Spinal cord (tissue), 10 donors: ENCODE data around the gene HTR3E. TPM values are rescaled to one million over a fixed set of nuclear protein-coding genes. Genes with fewer than 3 reads are reported as not detected.
"Not testable (repeated sequence)": the region's sequence is repeated elsewhere in the genome, so short reads cannot be mapped to it uniquely, and the experiment has no call there.

Source experiments
- DNase-seq, 6 donors: peaks; one replicate each; pipeline versions ENCODE4 v3.0.0 to v3.0.0-alpha.2; 2013 to 2015; ENCODE audit warnings: low spot score in 6 of 6, low read depth in 4 of 6
- H3K27ac ChIP-seq: one replicate; pipeline ENCODE4 v1.5.1; 2013; ENCODE audit warnings: low read depth, low read length, control low read depth
- H3K27me3 ChIP-seq: one replicate; pipeline ENCODE4 v1.6.1; 2013; ENCODE audit warnings: low read length; ENCODE audit not compliant: control insufficient read depth, insufficient read depth
- H3K36me3 ChIP-seq: one replicate; pipeline ENCODE4 v1.6.1; 2013; ENCODE audit warnings: low read length; ENCODE audit not compliant: control insufficient read depth, insufficient read depth
- H3K4me1 ChIP-seq: one replicate; pipeline ENCODE4 v1.6.1; 2013; ENCODE audit warnings: low read length; ENCODE audit not compliant: control insufficient read depth, insufficient read depth
- H3K4me3 ChIP-seq: one replicate; pipeline ENCODE4 v1.5.1; 2013; ENCODE audit warnings: low read depth, low read length, control low read depth
- H3K9me3 ChIP-seq: one replicate; pipeline ENCODE4 v1.6.1; 2013; ENCODE audit warnings: low read length; ENCODE audit not compliant: control insufficient read depth, insufficient read depth
- WGBS: methylation state at CpG from one replicate; pipeline ENCODE4 v1.1.5; 2013; ENCODE audit warnings: missing lambda C conversion rate; ENCODE audit not compliant: insufficient coverage; 5-methylcytosine and 5-hydroxymethylcytosine counted together
- polyA plus RNA-seq, 2 donors: library from polyadenylated mRNA; unstranded; fragments of 120-200 nt; gene quantifications; one replicate each; pipeline ENCODE4 v1.2.1, GENCODE V29; 2013; ENCODE audit not compliant: insufficient read length in 2 of 2
- total RNA-seq, 2 donors: library from RNA; depleted of rRNA in 1 of 2; stranded (reverse); fragments of 120-200 nt in 1 of 2; fragments of >200 nt in 1 of 2; gene quantifications; one replicate each; pipeline versions ENCODE4 v1.2.3 to v1.2.4, GENCODE V29; 2013 to 2014
- donor health status: healthy.

HTR3E gene
- total and polyA plus RNA-seq, 4 donors: not detected

DNA sequence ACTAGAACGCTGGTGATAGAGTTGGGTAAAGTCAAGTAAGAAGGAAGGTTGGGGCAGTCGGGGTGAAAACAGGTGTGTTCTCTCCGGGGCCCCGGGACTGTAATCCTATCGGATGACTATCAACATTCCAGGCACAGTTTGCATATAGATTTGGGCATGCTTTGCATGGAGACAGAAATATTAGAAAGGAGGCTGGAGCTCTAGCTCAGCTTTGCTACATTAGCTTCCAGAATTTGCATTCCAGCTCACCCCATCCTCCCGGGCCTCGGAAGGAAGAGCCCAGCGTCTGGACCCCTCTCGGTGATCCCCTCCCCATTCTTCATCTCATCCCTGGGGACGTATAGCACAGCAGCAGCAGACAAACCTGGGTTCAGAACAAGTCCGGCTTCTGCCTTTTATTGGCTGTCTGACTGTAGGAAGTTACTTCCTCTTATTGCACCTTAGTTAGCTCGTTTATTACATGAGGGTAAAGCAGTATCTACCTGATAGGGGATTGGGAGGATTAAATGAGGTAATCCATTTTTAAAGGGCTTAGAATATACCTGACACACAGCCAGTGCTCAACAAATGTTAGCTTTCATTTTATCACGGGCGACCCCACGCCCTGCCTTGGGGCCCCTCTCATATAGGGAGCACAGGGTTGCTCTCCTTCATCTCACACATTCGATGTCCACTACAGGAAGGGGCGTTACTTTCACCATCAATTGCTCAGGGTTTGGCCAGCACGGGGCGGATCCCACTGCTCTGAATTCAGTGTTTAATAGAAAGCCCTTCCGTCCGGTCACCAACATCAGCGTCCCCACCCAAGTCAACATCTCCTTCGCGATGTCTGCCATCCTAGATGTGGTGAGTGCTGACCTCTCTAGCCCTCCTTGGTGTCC, 3.2 kb downstream of the HTR3E start:
- no peak overlapping the region for H3K27ac ChIP-seq
- no peaks in the 10 kb centered on the region for H3K27me3 ChIP-seq
- H3K36me3 ChIP-seq: no peaks in the 10 kb centered on the region
- no peak for DNase-seq
- 74% methylated on average over 17 of the region's 24 CpGs for WGBS
- H3K4me1 ChIP-seq: no peaks in the 10 kb centered on the region
- H3K4me3 ChIP-seq: no peak overlapping the region
- no peaks in the 10 kb centered on the region for H3K9me3 ChIP-seq

- no peaks in the 10 kb centered on the region for H3K36me3 ChIP-seq
- H3K27me3 ChIP-seq: no peaks in the 10 kb centered on the region
- H3K4me1 ChIP-seq: no peaks in the 10 kb centered on the region
- no peak for DNase-seq
- WGBS: 63% methylated on average over 2 of the region's 7 CpGs
- no peaks in the 10 kb centered on the region for H3K9me3 ChIP-seq
- H3K27ac ChIP-seq: no peak overlapping the region
- H3K4me3 ChIP-seq: no peak overlapping the region
These were observed 13.5 kb downstream of the HTR3E start for GRCh38 chr3:184110316-184110725.

DNA sequence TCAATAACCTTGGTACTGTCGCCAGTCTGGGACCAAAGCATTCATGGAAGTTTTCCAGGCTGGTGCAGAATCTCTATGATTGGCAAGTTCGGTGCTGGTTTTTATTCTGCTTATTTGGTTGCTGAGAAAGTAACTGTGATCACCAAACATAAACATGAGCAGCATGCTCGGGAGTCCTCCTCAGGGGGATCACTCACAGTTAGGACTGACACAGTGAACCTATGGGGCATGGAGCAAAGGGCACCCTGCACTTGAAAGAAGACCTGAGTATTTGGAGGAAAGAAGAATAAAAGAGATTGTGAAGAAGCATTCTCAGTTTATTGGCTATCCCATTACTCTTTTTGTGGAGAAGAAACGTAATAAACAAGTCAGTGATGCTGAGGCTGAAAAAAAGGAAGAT, 19.2 kb downstream of the HTR3E start:
- H3K4me3 ChIP-seq: no peak overlapping the region
- no peak for DNase-seq
- no peak overlapping the region for H3K27ac ChIP-seq
- 84% methylated on average over 3 of the region's 4 CpGs for WGBS
- H3K36me3 ChIP-seq: no peaks in the 10 kb centered on the region
- H3K4me1 ChIP-seq: no peaks in the 10 kb centered on the region
- no peaks in the 10 kb centered on the region for H3K27me3 ChIP-seq
- H3K9me3 ChIP-seq: no peaks in the 10 kb centered on the region

GRCh38 chr3:184117636-184118035, 20.8 kb downstream of the HTR3E start:
- no peaks in the 10 kb centered on the region for H3K9me3 ChIP-seq
- WGBS: no CpG with 5 or more reads among the region's 6 CpGs
- DNase-seq: no peak
- no peak overlapping the region for H3K4me3 ChIP-seq
- no peaks in the 10 kb centered on the region for H3K4me1 ChIP-seq
- no peaks in the 10 kb centered on the region for H3K27me3 ChIP-seq
- no peaks in the 10 kb centered on the region for H3K36me3 ChIP-seq
- no peak overlapping the region for H3K27ac ChIP-seq

DNA sequence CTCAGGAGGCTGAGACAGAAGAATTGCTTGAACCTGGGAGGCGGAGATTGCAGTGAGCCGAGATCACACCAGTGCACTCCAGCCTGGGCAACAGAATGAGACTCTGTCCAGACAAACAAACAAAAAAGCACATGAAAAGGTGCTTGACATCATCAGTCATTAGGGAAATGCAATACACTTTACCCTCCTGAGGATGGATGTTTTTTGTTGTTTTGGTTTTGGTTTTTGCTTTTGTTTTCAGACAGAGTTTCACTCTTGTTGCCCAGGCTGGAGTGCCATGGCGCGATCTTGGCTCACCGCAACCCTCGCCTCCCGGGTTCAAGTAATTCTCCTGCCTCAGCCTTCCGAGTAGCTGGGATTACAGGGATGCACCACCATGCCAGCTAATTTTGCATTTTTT, 24.2 kb downstream of the HTR3E start:
- not testable (repeated sequence) for H3K4me1 ChIP-seq, H3K36me3 ChIP-seq, H3K27ac ChIP-seq, H3K27me3 ChIP-seq, DNase-seq, H3K9me3 ChIP-seq, H3K4me3 ChIP-seq
- 97% methylated on average over 3 of the region's 8 CpGs for WGBS

GRCh38 chr3:184126006-184126405, 29.1 kb downstream of the HTR3E start:
- H3K27me3 ChIP-seq: no peaks in the 10 kb centered on the region
- H3K4me1 ChIP-seq: no peaks in the 10 kb centered on the region
- WGBS: no CpG with 5 or more reads among the region's 3 CpGs

DNA sequence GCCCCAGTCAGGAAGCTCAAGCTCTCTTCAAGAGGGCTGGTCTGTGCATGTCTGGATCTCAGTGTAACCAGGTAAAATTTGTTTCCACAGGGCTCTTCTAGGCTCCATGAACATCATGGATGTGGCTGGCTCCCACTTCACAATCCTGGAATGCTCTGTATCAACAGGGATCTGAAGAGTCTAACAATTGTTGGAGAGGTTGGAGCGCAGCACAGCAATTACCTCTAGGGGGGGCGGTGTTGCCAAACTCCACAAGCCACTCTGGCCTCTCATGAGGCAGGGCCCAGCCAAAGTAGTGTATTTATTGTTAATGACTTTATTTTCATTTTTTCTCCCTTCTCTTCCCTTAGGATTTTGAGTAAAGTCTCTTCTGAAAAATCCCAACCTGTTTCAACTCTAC, 32.1 kb downstream of the HTR3E start:
- H3K27me3 ChIP-seq: no peaks in the 10 kb centered on the region
- H3K27ac ChIP-seq: no peak overlapping the region
- H3K4me3 ChIP-seq: no peak overlapping the region
- DNase-seq: no peak
- no peaks in the 10 kb centered on the region for H3K9me3 ChIP-seq
- no peaks in the 10 kb centered on the region for H3K4me1 ChIP-seq
- WGBS: no CpG with 5 or more reads among the region's 2 CpGs
- H3K36me3 ChIP-seq: no peaks in the 10 kb centered on the region

More at GRCh38 chr3:184126006-184126405, 29.1 kb downstream of the HTR3E start:
- DNase-seq: no peak
- Histone ChIP-seq H3K4me3 (no peak overlapping the region), H3K27ac (no peak overlapping the region), H3K36me3 (no peaks in the 10 kb centered on the region), H3K9me3 (no peaks in the 10 kb centered on the region)

DNA sequence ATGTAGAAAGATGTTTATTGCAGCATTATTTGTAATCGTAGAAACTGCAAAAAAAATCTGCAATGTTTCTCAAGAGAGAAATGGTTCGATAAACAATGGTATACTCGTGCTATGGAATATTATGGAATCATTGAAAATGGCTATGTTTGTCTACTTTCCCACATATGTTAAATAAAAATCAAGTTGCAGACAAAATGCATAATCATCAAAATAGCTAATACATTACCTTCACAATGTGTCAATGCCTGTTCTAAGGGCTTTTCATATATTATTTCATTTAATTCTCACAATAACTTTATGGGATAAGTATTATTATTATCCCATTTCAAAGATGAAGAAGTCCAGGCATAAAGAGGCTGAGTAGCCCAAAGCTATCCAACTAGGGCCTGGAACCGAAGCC, 36.1 kb downstream of the HTR3E start:
- Histone ChIP-seq H3K27ac (no peak overlapping the region), H3K36me3 (no peaks in the 10 kb centered on the region), H3K27me3 (no peaks in the 10 kb centered on the region), H3K9me3 (no peaks in the 10 kb centered on the region), H3K4me3 (no peak overlapping the region), H3K4me1 (no peaks in the 10 kb centered on the region)
- no CpG with 5 or more reads among the region's 4 CpGs for WGBS
- no peak for DNase-seq

- peak overlapping the region; percentile 87 for H3K27ac ChIP-seq
- 0% methylated on average over 33 of the region's 37 CpGs for WGBS
- no peaks in the 10 kb centered on the region for H3K9me3 ChIP-seq
- no peaks in the 10 kb centered on the region for H3K27me3 ChIP-seq
- no peaks in the 10 kb centered on the region for H3K4me1 ChIP-seq
- peaks cover 7% of the 10 kb centered on the region for H3K36me3 ChIP-seq
- peak in 4 of 6 donors; percentile 63 to 92 (median 77) for DNase-seq
- peak overlapping the region; percentile 87 for H3K4me3 ChIP-seq
These were observed 37.2 kb downstream of the HTR3E start for GRCh38 chr3:184133840-184134745.
